ENCODE data around the gene TIMM17B.

The TIMM17B gene

DNA sequence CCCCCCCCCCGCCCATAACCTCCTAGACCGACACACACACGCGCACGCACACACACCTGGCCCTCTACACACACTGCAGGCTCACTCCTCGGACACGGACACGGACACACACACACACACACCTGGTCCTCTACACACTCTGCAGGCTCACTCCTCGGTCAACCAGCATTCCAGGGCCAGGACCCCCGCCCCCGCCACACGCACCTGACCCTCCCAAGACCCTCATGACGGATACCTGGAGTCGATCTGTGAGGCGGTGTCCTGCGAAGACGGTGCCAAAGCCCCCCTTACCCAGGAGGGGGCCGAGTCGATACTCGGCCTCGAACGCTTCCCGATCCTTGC, 20.7 kb upstream of the TIMM17B start:
- TF ChIP-seq, protein P1, sequence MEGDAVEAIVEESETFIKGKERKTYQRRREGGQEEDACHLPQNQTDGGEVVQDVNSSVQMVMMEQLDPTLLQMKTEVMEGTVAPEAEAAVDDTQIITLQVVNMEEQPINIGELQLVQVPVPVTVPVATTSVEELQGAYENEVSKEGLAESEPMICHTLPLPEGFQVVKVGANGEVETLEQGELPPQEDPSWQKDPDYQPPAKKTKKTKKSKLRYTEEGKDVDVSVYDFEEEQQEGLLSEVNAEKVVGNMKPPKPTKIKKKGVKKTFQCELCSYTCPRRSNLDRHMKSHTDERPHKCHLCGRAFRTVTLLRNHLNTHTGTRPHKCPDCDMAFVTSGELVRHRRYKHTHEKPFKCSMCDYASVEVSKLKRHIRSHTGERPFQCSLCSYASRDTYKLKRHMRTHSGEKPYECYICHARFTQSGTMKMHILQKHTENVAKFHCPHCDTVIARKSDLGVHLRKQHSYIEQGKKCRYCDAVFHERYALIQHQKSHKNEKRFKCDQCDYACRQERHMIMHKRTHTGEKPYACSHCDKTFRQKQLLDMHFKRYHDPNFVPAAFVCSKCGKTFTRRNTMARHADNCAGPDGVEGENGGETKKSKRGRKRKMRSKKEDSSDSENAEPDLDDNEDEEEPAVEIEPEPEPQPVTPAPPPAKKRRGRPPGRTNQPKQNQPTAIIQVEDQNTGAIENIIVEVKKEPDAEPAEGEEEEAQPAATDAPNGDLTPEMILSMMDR (conservative IDR thresholded peaks at IDR 0.05; ENCODE audit: low read length) = no peak
- peak overlapping the region; percentile 56 for H3K4me3 ChIP-seq (ENCODE audit: low read length)
- DNase-seq (ENCODE audit: low read depth) = no peak

DNA sequence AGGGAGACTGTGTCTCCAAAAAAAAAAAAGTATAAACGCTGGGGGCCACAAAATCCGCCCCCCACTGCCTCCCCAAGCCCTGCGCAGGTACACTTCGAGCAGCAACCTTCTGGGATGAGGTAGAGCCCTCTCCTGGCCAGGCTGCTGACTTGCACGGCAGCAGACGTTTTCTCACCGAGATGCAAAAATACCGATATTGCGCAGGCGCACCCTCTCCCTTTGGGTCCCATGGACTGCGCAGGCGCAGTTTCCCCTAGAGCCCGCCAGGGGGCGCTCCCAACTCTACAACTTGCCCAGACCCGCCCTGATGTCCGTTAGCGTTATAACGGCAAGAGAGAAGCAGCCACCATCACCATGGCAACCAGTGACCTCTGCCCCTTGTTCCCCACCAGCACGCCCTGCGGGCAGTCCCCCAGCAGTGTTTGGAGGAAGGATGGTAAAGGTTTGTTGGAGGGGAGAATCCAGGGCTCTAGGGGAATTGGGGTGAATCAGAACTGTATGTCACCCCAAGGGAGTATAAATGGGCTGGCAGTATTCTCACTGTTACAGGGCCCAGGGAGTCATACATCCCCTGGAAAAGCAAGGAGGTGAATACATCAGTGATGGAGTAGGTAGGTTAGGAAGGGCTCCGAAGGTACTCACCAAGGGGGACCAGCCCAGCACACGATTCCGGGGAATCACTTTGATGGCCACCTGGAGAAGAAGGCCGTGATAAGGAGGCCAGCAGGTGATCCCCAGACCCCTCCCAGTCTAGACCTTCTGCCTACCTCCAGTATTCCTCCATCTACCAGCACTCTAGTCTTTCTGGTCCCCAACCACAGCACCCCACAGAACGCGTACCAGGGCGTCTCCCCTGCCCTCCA, 19.8 kb upstream of the TIMM17B start:
- H3K4me3 ChIP-seq (ENCODE audit: low read length) = no peak overlapping the region; the same call in 1 of the 2 replicates

DNA sequence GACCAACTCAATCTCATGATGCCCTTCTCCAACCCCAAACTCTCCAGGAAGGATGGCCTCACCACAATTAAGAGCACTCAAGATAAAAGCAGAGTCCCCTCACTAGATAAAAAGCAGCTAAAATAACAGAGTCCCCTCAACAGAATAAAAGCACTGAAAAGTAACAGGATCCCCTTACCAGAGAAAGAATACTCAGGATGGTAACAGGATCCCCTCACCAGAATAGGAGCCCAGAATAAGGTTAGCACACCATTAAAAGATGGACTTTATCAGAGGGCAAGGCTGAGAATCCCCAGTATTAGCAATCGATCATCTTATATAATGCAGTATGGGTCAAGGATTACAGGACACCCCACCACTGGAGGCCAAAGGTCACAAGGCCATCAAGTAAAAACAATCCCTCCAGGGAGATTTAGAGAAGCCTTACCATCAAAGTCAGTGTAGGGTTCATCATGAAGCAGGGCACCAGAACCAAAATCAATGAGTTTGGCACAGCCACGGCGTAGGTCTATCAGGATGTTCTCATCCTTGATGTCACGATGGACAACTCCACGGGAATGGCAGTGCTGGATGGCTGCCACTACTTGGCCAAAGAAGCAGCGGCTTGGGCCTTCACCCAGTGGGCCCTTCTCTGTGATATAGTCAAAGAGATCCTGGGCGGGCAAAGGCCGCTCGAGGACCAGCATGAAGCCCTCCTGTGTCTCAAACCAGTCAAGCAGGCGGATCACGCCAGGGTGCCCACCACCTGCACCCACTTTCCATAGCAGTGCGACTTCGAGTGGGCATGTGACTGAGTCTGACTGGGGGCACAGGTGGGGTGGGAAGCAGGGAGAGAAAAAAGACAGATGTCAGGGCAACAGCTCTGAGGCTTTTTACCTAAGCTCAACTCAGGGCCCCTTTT, 17.3 kb upstream of the TIMM17B start:
- no peak for DNase-seq (ENCODE audit: low read depth)
- TF ChIP-seq, protein P1 (conservative IDR thresholded peaks at IDR 0.05; ENCODE audit: low read length) = no peak
- no peak overlapping the region for H3K4me3 ChIP-seq (ENCODE audit: low read length)

More for the DNA sequence above, 19.8 kb upstream of the TIMM17B start:
- TF ChIP-seq, protein P1 (conservative IDR thresholded peaks at IDR 0.05; ENCODE audit: low read length) = peak; percentile 70
- DNase-seq (ENCODE audit: low read depth) = peak; percentile 82

DNA sequence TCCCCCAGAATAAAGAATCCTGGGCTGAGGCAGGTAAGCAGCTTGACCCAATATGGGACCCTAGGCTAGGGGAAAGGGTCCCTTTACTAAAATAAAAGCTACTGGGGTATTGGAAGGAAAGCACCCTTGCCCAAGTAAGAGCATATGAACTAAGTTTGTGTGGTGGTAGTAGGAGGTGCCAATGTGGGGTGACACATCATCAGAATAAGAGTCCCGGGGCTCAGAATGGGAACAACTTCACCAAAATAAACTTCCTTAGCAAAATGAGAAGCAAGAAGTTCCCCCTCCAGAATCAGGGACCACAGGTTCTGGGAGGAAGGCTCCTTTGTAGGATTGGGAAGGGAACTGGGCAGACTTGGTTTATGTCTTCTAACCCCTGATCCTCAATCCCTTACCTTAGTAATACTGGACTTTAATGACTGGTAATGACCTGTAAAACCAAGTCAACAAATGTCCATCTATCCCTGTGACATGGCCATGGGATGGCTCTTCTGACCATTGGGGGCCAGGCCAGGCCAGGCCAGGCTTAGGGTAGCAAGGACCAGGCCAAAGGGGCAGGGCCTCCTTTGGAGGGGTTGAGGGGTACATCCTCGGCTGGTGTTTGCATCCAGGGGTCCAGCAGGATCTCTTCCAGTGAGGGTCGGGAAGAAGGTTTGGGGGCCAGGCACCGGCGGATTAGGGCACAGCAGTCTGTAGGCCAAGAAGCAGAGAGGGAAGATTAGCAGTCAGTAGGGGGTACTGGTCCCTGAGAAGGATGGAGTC, 16.2 kb upstream of the TIMM17B start:
- DNase-seq (ENCODE audit: low read depth) = no peak
- no peak overlapping the region for H3K4me3 ChIP-seq (ENCODE audit: low read length)
- TF ChIP-seq, protein P1 (conservative IDR thresholded peaks at IDR 0.05; ENCODE audit: low read length) = no peak

DNA sequence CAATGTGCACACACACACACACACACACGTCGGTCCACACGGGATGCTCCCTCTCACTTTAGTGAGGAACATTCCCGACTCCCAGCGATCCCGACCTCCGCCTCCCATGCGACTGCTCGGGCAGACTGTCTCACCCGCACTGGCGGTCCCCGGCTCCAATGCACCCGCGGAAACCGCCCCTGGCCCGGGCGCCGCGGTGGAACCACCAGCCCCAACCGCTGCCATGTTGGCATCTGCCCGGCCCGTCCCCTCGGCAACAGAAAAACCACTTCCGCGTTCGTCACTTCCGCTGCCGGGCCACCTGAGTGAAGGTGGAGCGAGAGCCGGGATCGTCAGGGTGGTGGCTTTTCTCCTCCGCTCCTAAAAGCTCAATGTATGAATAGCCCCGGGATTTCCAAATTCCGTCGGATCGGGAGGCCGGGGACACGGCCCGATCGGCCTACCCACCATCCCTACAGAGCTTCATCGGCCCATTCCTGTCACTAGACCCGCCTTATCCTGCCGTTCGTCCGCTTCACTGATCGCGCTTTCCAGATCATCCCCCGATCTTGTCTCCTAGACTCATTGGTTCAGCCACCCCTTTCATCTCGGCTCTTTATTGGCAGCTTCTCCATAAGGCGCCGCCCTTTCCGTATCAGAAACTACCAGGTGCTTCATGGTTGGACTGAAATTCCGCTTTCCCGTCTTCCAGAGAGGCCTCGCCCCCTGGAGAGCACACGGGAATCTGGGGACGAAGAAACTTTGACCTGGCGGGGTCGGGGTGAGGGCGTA, 14.0 kb upstream of the TIMM17B start, which contains the start of gene SLC35A2:
Gene SLC35A2, minus strand, starts transcription at position 235 of the 771 bp plus-strand sequence. Its CDS starts 10 bp downstream, at position 225.
- peak within 1 kb of the TSS; percentile 82 for H3K4me3 ChIP-seq (ENCODE audit: low read length)
- TF ChIP-seq, protein P1 (conservative IDR thresholded peaks at IDR 0.05; ENCODE audit: low read length) = no peak
- peak; percentile 50 for DNase-seq (ENCODE audit: low read depth)

- peak; percentile 26 for DNase-seq (ENCODE audit: low read depth)
These were observed 13.4 kb upstream of the TIMM17B start for GRCh38 chrX:48910926-48911411.

More at GRCh38 chrX:48910926-48911411, 13.4 kb upstream of the TIMM17B start:
- peak overlapping the region; percentile 82 for H3K4me3 ChIP-seq (ENCODE audit: low read length)
- TF ChIP-seq, protein P1 (conservative IDR thresholded peaks at IDR 0.05; ENCODE audit: low read length) = no peak

Measured in AG10803 (cell line).